GM19099 (cell line): ENCODE measurements around the gene LRIT1.

ENCODE experiments used
- POLR2A ChIP-seq: IDR thresholded peaks from 3 replicates; pipeline ENCODE4 v1.6.1; 2011; ENCODE audit warnings: low read depth; ENCODE audit not compliant: insufficient read length; ENCODE audit errors: extremely low read depth

The LRIT1 gene

DNA sequence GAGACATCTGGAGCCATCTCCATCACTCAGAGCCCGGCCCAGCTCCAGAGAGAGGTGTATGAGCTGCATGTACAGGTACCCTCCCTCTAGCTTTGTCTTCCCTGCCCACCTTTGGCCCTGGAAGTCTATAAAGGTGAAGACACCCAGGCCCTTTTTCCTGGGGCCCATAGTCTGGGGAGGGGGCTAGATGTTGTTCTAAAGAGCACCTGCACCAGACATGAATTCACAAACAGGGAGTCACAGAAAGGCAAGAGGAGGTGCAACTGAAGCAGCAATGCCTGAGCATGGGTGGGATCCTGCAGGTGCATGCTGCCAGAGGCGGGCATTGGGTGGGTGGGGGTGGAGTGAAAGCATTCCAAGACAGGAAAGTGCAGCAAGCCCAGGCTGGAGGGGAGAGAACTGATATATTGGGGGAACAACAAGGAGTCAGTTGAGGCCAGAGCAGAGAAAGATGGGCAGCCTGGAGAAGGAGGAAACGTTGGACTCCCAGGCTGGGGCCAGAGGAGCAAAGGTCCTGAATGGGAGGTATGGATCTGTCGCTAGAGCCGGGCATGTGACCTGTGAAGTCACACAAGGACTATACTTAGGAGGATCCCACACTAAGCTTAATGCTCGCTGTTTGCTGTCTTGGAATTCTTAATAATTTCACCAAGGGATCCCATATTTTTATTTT, 35.4 kb downstream of the LRIT1 start:
- TF ChIP-seq POLR2A, result no peak

GRCh38 chr10:84205049-84205852, 36.1 kb downstream of the LRIT1 start:
- no peak for TF ChIP-seq POLR2A

DNA sequence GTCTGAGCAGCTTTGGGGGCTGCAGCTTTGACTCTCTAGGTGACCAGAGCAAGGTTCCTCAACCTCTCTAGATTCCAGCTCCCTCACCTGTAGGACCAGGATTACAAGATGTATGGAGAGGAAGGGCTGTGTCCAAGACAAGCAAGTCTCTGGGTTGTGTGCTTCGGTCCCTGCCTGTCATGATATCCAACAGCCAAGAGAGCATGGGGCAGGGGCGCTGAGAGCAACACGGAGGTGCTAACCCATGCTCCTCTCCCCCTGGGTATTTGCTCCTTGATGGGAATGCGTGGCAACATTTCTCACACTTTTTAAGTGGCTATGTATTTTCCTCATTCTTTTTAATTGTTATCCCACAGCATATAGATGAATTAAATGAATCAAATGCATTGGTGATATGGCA, 36.7 kb downstream of the LRIT1 start:
- TF ChIP-seq POLR2A, result no peak

GRCh38 chr10:84204122-84204521, 37.2 kb downstream of the LRIT1 start:
- no peak for TF ChIP-seq POLR2A

GRCh38 chr10:84202349-84202748, 39.0 kb downstream of the LRIT1 start:
- TF ChIP-seq POLR2A, result no peak

DNA sequence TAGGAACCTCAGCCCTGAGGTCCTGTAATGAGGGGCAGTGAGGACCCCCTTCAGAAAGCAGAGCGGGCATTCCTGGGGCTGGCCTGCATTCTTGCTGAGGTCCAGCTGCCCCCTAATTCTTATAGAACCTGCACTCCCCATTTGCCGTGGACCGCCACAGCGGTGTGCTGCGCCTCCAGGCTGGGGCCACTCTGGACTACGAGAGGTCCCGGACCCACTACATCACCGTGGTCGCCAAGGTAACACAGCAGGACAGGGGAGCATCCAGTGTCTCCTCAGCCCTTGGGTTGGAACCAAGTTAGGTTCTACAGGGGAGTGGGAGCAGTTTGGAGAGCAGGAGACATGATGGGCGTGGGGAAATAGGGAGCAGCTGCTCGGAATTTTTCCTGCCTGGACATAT, 39.7 kb downstream of the LRIT1 start:
- TF ChIP-seq POLR2A, result no peak

- no peak for TF ChIP-seq POLR2A
Measured at GRCh38 chr10:84201244-84201606, 40.1 kb downstream of the LRIT1 start.

- TF ChIP-seq POLR2A, result no peak
Measured at GRCh38 chr10:84200537-84201243, 40.7 kb downstream of the LRIT1 start.

GRCh38 chr10:84198206-84198915, 43.0 kb downstream of the LRIT1 start:
- TF ChIP-seq POLR2A, result no peak

GRCh38 chr10:84197643-84198042, 43.7 kb downstream of the LRIT1 start:
- no peak for TF ChIP-seq POLR2A

GRCh38 chr10:84196941-84197340, 44.4 kb downstream of the LRIT1 start:
- no peak for TF ChIP-seq POLR2A

GRCh38 chr10:84196083-84196482, 45.3 kb downstream of the LRIT1 start:
- no peak for TF ChIP-seq POLR2A

GRCh38 chr10:84195044-84195830, 46.1 kb downstream of the LRIT1 start:
- TF ChIP-seq POLR2A, result no peak

DNA sequence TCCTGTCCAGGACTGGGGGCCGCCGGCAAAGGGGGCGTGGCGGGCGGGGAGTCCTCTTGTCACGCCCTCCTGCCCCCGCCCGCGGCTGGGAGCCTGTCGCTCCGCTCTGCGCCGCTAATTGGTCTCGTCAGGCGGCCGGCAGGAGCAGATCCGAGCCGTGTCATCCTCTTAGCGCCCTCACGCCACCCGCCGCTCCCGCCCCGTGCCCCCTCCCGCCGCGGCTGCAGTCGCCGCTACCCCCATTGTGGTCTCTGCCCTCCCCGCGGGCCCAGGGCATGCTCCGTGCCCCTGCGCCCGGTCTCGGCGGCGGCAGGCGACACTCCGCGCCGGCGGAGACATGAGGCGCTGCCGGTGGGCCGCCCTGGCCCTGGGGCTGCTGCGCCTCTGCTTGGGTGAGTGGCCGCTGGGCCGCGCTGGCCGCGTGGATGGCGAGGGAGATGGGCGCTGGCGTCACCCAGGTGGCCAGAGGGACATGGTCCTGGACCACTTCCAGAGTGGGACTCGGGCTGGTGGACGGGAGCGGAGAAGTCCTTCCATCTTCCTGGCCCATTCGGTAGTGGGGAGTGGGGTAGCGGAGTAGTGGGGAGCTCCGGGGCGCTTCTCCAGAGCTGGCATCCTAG, 46.8 kb downstream of the LRIT1 start, which contains the start of gene CDHR1:
Gene CDHR1 (plus strand): TSS at position 114 of the 620 bp plus-strand sequence. CDS start 224 bp downstream, at position 338.
- no peak for TF ChIP-seq POLR2A
